Measurements from ENCODE around the gene SNTB2. TPM values are rescaled to one million over a fixed set of nuclear protein-coding genes. Genes with fewer than 3 reads are reported as not detected.

Gene SNTB2
- total RNA-seq, 2 donors from 2014 or later = 34.5 to 34.8 TPM

- TF ChIP-seq, protein P1, sequence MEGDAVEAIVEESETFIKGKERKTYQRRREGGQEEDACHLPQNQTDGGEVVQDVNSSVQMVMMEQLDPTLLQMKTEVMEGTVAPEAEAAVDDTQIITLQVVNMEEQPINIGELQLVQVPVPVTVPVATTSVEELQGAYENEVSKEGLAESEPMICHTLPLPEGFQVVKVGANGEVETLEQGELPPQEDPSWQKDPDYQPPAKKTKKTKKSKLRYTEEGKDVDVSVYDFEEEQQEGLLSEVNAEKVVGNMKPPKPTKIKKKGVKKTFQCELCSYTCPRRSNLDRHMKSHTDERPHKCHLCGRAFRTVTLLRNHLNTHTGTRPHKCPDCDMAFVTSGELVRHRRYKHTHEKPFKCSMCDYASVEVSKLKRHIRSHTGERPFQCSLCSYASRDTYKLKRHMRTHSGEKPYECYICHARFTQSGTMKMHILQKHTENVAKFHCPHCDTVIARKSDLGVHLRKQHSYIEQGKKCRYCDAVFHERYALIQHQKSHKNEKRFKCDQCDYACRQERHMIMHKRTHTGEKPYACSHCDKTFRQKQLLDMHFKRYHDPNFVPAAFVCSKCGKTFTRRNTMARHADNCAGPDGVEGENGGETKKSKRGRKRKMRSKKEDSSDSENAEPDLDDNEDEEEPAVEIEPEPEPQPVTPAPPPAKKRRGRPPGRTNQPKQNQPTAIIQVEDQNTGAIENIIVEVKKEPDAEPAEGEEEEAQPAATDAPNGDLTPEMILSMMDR (IDR thresholded peaks at IDR 0.05) = peak; percentile 84
These were observed 152.5 kb downstream of the SNTB2 start, which contains the start of the genes COG8 and NIP7 for GRCh38 chr16:69339289-69340094. COG8 (minus strand) TSS chr16:69339564; CDS start chr16:69339552, 12 bp downstream. NIP7 (plus strand) TSS chr16:69339772; CDS start chr16:69339830, 58 bp downstream.

DNA sequence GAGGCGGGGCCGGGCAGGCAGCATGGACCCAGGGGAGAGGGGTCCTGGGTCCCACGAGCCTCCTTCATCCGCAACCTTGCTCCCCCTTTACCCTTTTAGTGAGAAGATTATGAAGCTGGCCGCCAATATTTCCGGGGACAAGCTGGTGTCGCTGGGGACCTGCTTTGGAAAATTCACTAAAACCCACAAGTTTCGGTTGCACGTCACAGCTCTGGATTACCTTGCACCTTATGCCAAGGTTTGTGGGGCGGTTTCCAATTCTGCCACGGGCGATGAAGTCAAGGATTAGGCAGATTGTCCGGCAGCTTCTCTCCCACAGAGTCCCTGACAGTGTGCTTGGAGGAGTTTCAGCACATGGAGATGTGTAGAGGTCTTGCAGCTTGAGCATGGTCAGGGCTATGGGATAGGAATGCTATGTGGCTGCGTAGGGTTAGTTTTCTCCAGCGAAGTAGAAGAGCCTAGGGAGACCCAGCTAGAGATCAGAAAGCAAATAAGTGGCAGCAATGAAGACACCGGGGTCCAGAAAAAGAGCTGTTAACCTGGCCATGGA lies 153.2 kb downstream of the SNTB2 start:
- TF ChIP-seq, protein P1 (IDR thresholded peaks at IDR 0.05) = no peak
- Histone ChIP-seq H3K4me3 (peak overlapping the region; percentile 88), H3K27ac (peak overlapping the region; percentile 93), H3K36me3 (no peaks in the 10 kb centered on the region), H3K27me3 (no peaks in the 10 kb centered on the region), H3K9ac (ENCODE audit: low read depth in 2 of 2, low read length in 2 of 2) (peak overlapping the region; percentile 80 to 90), H3K9me3 (no peaks in the 10 kb centered on the region), H3K4me1 (peaks cover 15% of the 10 kb centered on the region)
- intact Hi-C loops (cut with DNase I) = no loop called here
- no peak for DNase-seq

More at GRCh38 chr16:69339289-69340094, 152.5 kb downstream of the SNTB2 start, which contains the start of the genes COG8 and NIP7:
- H3K4me1 ChIP-seq = peaks cover 15% of the 10 kb centered on the region
- H3K27me3 ChIP-seq = no peaks in the 10 kb centered on the region
- H3K9ac ChIP-seq (ENCODE audit: low read depth in 2 of 2, low read length in 2 of 2) = peak within 1 kb of the TSS; percentile 80 to 90
- peak within 1 kb of the TSS; percentile 88 for H3K4me3 ChIP-seq
- peak; percentile 97 for DNase-seq
- H3K27ac ChIP-seq = peak within 1 kb of the TSS; percentile 93
- no peaks in the 10 kb centered on the region for H3K9me3 ChIP-seq
- intact Hi-C loops (cut with DNase I) = no loop called here
- H3K36me3 ChIP-seq = peaks cover 6% of the 10 kb centered on the region

GRCh38 chr16:69344171-69344570 lies 157.2 kb downstream of the SNTB2 start:
- no peaks in the 10 kb centered on the region for H3K36me3 ChIP-seq
- peaks cover 9% of the 10 kb centered on the region for H3K4me1 ChIP-seq
- no peak overlapping the region for H3K4me3 ChIP-seq
- TF ChIP-seq, protein P1 (IDR thresholded peaks at IDR 0.05) = no peak
- no peak overlapping the region for H3K27ac ChIP-seq
- H3K9me3 ChIP-seq = no peaks in the 10 kb centered on the region
- H3K9ac ChIP-seq (ENCODE audit: low read depth in 2 of 2, low read length in 2 of 2) = no peak overlapping the region
- DNase-seq = no peak
- intact Hi-C loops (cut with DNase I) = no loop called here
- no peaks in the 10 kb centered on the region for H3K27me3 ChIP-seq

DNA sequence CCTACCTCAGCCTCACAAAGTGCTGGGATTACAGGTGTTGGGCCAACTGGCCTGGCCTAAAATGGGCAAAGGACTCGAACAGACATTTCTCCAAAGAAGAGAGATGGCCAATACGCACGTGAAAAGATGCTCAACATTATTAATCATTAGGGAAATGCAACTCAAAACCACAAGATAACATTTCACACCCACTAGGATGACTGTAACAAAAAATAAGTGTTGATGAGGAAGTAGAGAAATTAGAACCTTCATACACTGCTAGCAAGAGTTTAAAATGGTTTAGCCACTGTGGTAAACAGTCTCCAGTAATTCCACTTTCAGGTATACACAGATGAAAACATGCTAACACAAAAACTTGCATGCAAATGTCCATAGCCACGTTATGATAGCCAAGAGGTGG lies 159.0 kb downstream of the SNTB2 start:
- no peak overlapping the region for H3K9ac ChIP-seq (ENCODE audit: low read depth in 2 of 2, low read length in 2 of 2)
- intact Hi-C loops (cut with DNase I) = no loop called here
- no peak for DNase-seq
- no peaks in the 10 kb centered on the region for H3K36me3 ChIP-seq
- no peaks in the 10 kb centered on the region for H3K9me3 ChIP-seq
- H3K27me3 ChIP-seq = no peaks in the 10 kb centered on the region
- no peak overlapping the region for H3K4me3 ChIP-seq
- H3K27ac ChIP-seq = no peak overlapping the region
- H3K4me1 ChIP-seq = peaks cover under 1% of the 10 kb centered on the region
- TF ChIP-seq, protein P1 (IDR thresholded peaks at IDR 0.05) = no peak

GRCh38 chr16:69346683-69347082 lies 159.7 kb downstream of the SNTB2 start:
- Histone ChIP-seq H3K9me3 (no peaks in the 10 kb centered on the region), H3K36me3 (no peaks in the 10 kb centered on the region), H3K9ac (ENCODE audit: low read depth in 2 of 2, low read length in 2 of 2) (no peak overlapping the region), H3K27ac (no peak overlapping the region), H3K4me3 (no peak overlapping the region), H3K27me3 (no peaks in the 10 kb centered on the region), H3K4me1 (no peaks in the 10 kb centered on the region)
- TF ChIP-seq, protein P1 (IDR thresholded peaks at IDR 0.05) = no peak
- no peak for DNase-seq
- intact Hi-C loops (cut with DNase I) = no loop called here

Measured in colonic mucosa (tissue), 4 donors.